Neutrophil (primary cell): ENCODE measurements around the gene TMEFF1.

Source experiments
- H3K27ac ChIP-seq: fragments of 200-600 bp; sonication (generic); 2 replicates; pipeline ENCODE4 v1.5.1; 2016; ENCODE audit warnings: mild to moderate bottlenecking, moderate library complexity
- H3K27me3 ChIP-seq: fragments of 200-600 bp; sonication (generic); 2 replicates; pipeline ENCODE4 v1.6.0; 2016; ENCODE audit warnings: mild to moderate bottlenecking
- H3K36me3 ChIP-seq: fragments of 200-600 bp; sonication (generic); 2 replicates; pipeline ENCODE4 v1.5.1; 2017
- H3K4me1 ChIP-seq, 2 experiments: fragments of 200-600 bp in 1 of 2; sonication (generic) in 1 of 2; 1 replicate in 1 of 2; 2 replicates in 1 of 2; pipeline versions ENCODE4 v1.5.1 to v1.6.1; 2013 to 2016; ENCODE audit warnings: low read depth in 1 of 2, low read length in 1 of 2, mild to moderate bottlenecking in 1 of 2, moderate library complexity in 1 of 2; ENCODE audit not compliant: control insufficient read depth in 1 of 2, insufficient read depth in 1 of 2
- H3K4me3 ChIP-seq, 2 experiments: fragments of 200-600 bp in 1 of 2; sonication (generic) in 1 of 2; 1 replicate in 1 of 2; 2 replicates in 1 of 2; pipeline ENCODE4 v1.5.1; 2013 to 2016; ENCODE audit warnings: low read depth in 1 of 2, low read length in 1 of 2, mild to moderate bottlenecking in 1 of 2, moderate library complexity in 1 of 2
- H3K9me3 ChIP-seq: fragments of 200-600 bp; sonication (generic); 2 replicates; pipeline ENCODE4 v1.5.1; 2016
- CTCF ChIP-seq: fragments of 200-600 bp; sonication (generic); IDR thresholded peaks from 2 replicates; pipeline ENCODE4 v1.5.1; 2016; ENCODE audit warnings: antibody characterized with exemption

The TMEFF1 gene

DNA sequence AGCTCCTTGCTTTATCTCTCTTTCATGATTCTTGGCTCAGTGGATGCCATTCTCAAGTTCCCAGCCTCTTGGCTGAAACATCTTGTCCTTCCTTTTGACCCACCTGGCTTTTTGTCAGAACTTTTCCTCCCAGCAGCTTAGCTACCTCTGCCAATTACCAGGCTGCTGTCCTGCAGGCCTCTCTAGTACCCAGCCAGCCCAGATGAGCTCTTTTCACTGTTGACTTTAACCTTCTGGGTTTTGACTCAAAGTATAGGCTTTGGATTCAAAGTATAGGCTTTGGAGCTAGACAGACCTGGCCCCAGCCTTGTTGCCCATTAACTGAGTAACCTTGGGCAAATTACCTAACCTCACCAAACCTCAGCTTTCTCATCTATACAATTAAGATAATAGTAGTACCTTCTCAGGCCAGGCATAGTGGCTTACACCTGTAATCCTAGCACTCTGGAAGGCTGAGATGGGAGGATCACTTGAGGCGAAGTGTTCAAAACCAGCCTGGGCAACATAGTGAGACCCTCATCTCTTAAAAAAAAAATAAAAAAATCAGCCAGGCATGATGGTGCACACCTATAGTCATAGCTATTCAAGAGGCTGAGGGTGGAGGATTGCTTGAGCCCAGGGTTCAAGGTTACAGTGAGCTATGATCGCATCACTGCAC, 6.6 kb upstream of the TMEFF1 start:
- no peaks in the 10 kb centered on the region for H3K9me3 ChIP-seq
- no peaks in the 10 kb centered on the region for H3K4me1 ChIP-seq
- H3K27me3 ChIP-seq: peaks cover 31% of the 10 kb centered on the region
- no peaks in the 10 kb centered on the region for H3K36me3 ChIP-seq
- no peak for TF ChIP-seq CTCF
- H3K4me3 ChIP-seq: no peak overlapping the region
- no peak overlapping the region for H3K27ac ChIP-seq

- Histone ChIP-seq H3K4me1 (no peaks in the 10 kb centered on the region), H3K9me3 (no peaks in the 10 kb centered on the region), H3K4me3 (no peak overlapping the region), H3K36me3 (no peaks in the 10 kb centered on the region), H3K27ac (no peak overlapping the region), H3K27me3 (peaks cover 36% of the 10 kb centered on the region)
- TF ChIP-seq CTCF: no peak
Observed at GRCh38 chr9:100466829-100467221, 6.1 kb upstream of the TMEFF1 start.

- Histone ChIP-seq H3K4me1 (peaks cover 4 to 5% of the 10 kb centered on the region in 2 experiments), H3K27me3 (peaks cover 48% of the 10 kb centered on the region), H3K36me3 (no peaks in the 10 kb centered on the region), H3K4me3 (no peak overlapping the region), H3K27ac (no peak overlapping the region), H3K9me3 (no peaks in the 10 kb centered on the region)
- TF ChIP-seq CTCF: no peak
Observed at GRCh38 chr9:100468041-100468440, 4.9 kb upstream of the TMEFF1 start.

DNA sequence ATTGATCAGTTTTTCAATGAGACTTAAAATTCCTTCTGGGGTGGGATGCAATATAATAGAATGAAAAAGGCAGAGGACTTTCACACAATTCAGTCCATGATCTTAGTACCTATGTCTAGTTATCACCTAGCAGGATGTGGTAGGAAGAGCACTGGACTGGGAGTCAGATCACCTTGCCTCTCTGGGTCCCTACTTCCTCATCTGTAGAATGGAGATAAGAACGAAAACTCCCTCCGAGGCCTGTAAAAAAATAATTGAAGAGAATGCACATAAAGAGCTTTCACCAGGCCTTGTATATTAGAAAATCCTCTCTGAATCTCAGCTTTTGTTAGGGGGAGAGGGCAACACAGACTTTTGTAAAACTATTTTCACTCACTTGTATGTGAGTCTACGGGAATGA, 681 bp upstream of the TMEFF1 start:
- peaks cover 13 to 25% of the 10 kb centered on the region in 2 experiments for H3K4me1 ChIP-seq
- peaks cover 76% of the 10 kb centered on the region for H3K27me3 ChIP-seq
- no peak overlapping the region for H3K4me3 ChIP-seq
- H3K9me3 ChIP-seq: no peaks in the 10 kb centered on the region
- no peak overlapping the region for H3K27ac ChIP-seq
- H3K36me3 ChIP-seq: no peaks in the 10 kb centered on the region
- no peak for TF ChIP-seq CTCF

DNA sequence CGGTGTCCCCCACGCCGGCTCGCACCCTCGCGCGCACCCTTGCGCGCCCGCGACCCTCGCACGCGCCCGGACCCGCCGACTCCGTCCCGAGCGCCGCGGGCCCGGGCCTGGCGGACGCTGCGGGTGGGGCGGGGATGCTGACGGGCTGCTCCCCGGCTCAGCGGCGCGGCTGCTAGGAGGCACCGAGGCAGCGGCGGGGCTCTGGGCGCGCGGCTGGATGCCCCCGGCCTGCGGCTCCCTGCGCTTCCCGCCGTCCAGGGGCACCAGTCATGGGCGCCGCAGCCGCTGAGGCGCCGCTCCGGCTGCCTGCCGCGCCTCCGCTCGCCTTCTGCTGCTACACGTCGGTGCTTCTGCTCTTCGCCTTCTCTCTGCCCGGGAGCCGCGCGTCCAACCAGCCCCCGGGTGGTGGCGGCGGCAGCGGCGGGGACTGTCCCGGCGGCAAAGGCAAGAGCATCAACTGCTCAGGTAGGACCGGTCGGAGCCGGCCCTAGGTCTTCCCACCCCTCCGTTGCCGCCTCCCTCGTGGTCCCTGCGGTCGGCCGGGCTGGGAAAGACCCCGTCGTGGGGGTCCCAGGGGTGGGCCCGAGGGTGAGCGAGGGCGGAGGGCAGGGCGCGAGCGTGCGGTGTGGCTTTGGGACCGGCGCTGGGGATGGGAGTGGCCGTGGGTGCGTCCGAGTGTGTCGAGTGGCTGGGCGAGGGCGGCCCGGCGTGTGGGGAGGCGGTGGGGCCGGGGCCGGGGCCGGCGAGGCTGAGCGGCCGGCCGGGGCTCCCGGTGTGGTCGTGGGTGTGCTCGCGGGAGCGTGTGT, 530 bp downstream of the TMEFF1 start:
- no peak for TF ChIP-seq CTCF
- Histone ChIP-seq H3K4me3 (peak overlapping the region; percentile 15 to 40), H3K4me1 (peaks cover 13 to 25% of the 10 kb centered on the region in 2 experiments), H3K9me3 (no peaks in the 10 kb centered on the region), H3K27me3 (peaks cover 72% of the 10 kb centered on the region), H3K36me3 (no peaks in the 10 kb centered on the region), H3K27ac (no peak overlapping the region)
